Vagina (tissue), 2 donors: Measurements from ENCODE around the gene SPAG17.

Source experiments
- POLR2A ChIP-seq, 2 donors: fragments of 450-650 bp; IDR thresholded peaks; one replicate each; pipeline ENCODE4 v1.6.1; 2017; ENCODE audit warnings: antibody characterized with exemption in 2 of 2, mild to moderate bottlenecking in 2 of 2, moderate library complexity in 2 of 2
- POLR2AphosphoS5 ChIP-seq, 2 donors: sonication (generic); formaldehyde crosslinking; IDR thresholded peaks; one replicate each; pipeline ENCODE4 v1.9.0; 2017; ENCODE audit warnings: antibody characterized with exemption in 2 of 2, mild to moderate bottlenecking in 2 of 2, low read depth in 1 of 2; ENCODE audit not compliant: insufficient read depth in 1 of 2
- TF ChIP-seq, protein P1 (sequence below), 3 experiments: fragments of 450-650 bp in 2 of 3; fragments of 200-600 bp in 1 of 3; sonication (generic) in 1 of 3; IDR thresholded peaks; one replicate each; pipeline ENCODE4 v1.5.1; 2017 to 2019; ENCODE audit warnings: antibody characterized with exemption in 3 of 3, mild to moderate bottlenecking in 2 of 3, moderate library complexity in 2 of 3

- TF ChIP-seq, protein P1, sequence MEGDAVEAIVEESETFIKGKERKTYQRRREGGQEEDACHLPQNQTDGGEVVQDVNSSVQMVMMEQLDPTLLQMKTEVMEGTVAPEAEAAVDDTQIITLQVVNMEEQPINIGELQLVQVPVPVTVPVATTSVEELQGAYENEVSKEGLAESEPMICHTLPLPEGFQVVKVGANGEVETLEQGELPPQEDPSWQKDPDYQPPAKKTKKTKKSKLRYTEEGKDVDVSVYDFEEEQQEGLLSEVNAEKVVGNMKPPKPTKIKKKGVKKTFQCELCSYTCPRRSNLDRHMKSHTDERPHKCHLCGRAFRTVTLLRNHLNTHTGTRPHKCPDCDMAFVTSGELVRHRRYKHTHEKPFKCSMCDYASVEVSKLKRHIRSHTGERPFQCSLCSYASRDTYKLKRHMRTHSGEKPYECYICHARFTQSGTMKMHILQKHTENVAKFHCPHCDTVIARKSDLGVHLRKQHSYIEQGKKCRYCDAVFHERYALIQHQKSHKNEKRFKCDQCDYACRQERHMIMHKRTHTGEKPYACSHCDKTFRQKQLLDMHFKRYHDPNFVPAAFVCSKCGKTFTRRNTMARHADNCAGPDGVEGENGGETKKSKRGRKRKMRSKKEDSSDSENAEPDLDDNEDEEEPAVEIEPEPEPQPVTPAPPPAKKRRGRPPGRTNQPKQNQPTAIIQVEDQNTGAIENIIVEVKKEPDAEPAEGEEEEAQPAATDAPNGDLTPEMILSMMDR (IDR thresholded peaks at IDR 0.05), result no peak
- TF ChIP-seq POLR2A (IDR thresholded peaks at IDR 0.05), result no peak
- TF ChIP-seq POLR2AphosphoS5 (IDR thresholded peaks at IDR 0.05; ENCODE audit: insufficient read depth in 1 of 2, low read depth in 1 of 2), result no peak
Observed at GRCh38 chr1:118116401-118116800, 68.6 kb downstream of the SPAG17 start.
